Endothelial cell of umbilical vein (primary cell): ENCODE results near the gene RPL18A. TPM values are rescaled to one million over a fixed set of nuclear protein-coding genes. Genes with fewer than 3 reads are reported as not detected.

Experiments used
- BruUV-seq: library from RNA; stranded (reverse); fragments of 400-500 nt; replicated peaks from 2 replicates; lab custom pipeline; 2021; lab: Mats Ljungman, UMichigan
- CTCF ChIA-PET: fragments of 300-600, 350-600 bp; sonication (Branson Sonifier 250); formaldehyde crosslinking; loops from one replicate; lab custom pipeline; 2021; ENCODE audit warnings: antibody characterized with exemption, inconsistent platforms; lab: Charles Lee
- POLR2A ChIA-PET: fragments of 300-600, 350-600 bp; sonication (Branson Sonifier 250); formaldehyde crosslinking; loops from one replicate; lab custom pipeline; 2021; ENCODE audit warnings: antibody characterized with exemption, inconsistent platforms; lab: Charles Lee
- DNase-seq: peaks from one replicate; pipeline ENCODE4 v3.0.0-alpha.2; 2011; ENCODE audit warnings: low read depth, low spot score
- FAIRE-seq: peaks from 2 replicates; lab custom pipeline; 2011; peaks lifted over from hg19 to GRCh38; lab: Jason Lieb, UNC
- H2AFZ ChIP-seq: 2 replicates; pipeline ENCODE4 v1.6.0; 2012; ENCODE audit warnings: low read depth, low read length, control low read depth, inconsistent platforms
- H3K27ac ChIP-seq: 2 replicates; pipeline ENCODE4 v1.5.1; 2011; ENCODE audit warnings: low read depth, mild to moderate bottlenecking, control low read depth, low read length, moderate library complexity; ENCODE audit not compliant: insufficient read depth
- H3K27me3 ChIP-seq, 2 experiments: 2 replicates each; pipeline versions ENCODE4 v1.6.0 to v1.6.1; 2011; ENCODE audit warnings: low read length in 2 of 2, mixed read lengths in 1 of 2; ENCODE audit not compliant: control insufficient read depth in 2 of 2, insufficient read depth in 2 of 2
- H3K36me3 ChIP-seq, 2 experiments: 2 replicates in 1 of 2; 3 replicates in 1 of 2; pipeline ENCODE4 v1.5.1; 2011; ENCODE audit warnings: low read length in 2 of 2, mild to moderate bottlenecking in 1 of 2, moderate library complexity in 1 of 2; ENCODE audit not compliant: control insufficient read depth in 2 of 2, insufficient read depth in 2 of 2; ENCODE audit errors: extremely low read depth in 1 of 2
- H3K4me1 ChIP-seq: 3 replicates; pipeline ENCODE4 v1.5.1; 2011; ENCODE audit warnings: mild to moderate bottlenecking, low read length; ENCODE audit not compliant: control insufficient read depth, insufficient read depth; ENCODE audit errors: extremely low read depth
- H3K4me2 ChIP-seq: 2 replicates; pipeline ENCODE4 v1.6.1; 2011; ENCODE audit warnings: low read length, control low read depth, mixed read lengths; ENCODE audit not compliant: insufficient read depth
- H3K4me3 ChIP-seq, 3 experiments: fragments of 200-600 bp in 1 of 3; sonication (generic), shearing (Covaris generic) in 1 of 3; replicated peaks in 1 of 3; 2 replicates each; pipeline ENCODE4 v1.5.1; 2011 to 2016; ENCODE audit warnings: control low read depth in 3 of 3, low read length in 3 of 3, mild to moderate bottlenecking in 2 of 3, inconsistent platforms in 1 of 3, low read depth in 1 of 3, moderate library complexity in 1 of 3; ENCODE audit not compliant: insufficient read depth in 1 of 3
- H3K79me2 ChIP-seq: 2 replicates; pipeline ENCODE4 v1.6.0; 2012; ENCODE audit warnings: low read length, inconsistent platforms; ENCODE audit not compliant: control insufficient read depth, insufficient read depth
- H3K9ac ChIP-seq: replicated peaks from 2 replicates; pipeline ENCODE3; 2011; ENCODE audit warnings: low read length, control low read depth; ENCODE audit not compliant: insufficient read depth; ENCODE audit errors: extremely low read depth
- H3K9me1 ChIP-seq: replicated peaks from 3 replicates; pipeline ENCODE4 v1.6.0; 2011; ENCODE audit warnings: mild to moderate bottlenecking, low read length; ENCODE audit not compliant: control insufficient read depth, insufficient read depth; ENCODE audit errors: extremely low read depth
- H3K9me3 ChIP-seq: replicated peaks from 2 replicates; pipeline ENCODE4 v1.5.1; 2012; ENCODE audit warnings: low read length, inconsistent platforms; ENCODE audit not compliant: control insufficient read depth, insufficient read depth
- H4K20me1 ChIP-seq: replicated peaks from 2 replicates; pipeline ENCODE3; 2011; ENCODE audit warnings: mild to moderate bottlenecking, low read length; ENCODE audit not compliant: control insufficient read depth, insufficient read depth; ENCODE audit errors: extremely low read depth
- CTCF ChIP-seq, 2 donors: IDR thresholded peaks; 1 replicate in 1 of 2; 2 replicates in 1 of 2; pipeline ENCODE4 v1.5.1; 2011; ENCODE audit warnings: low read length in 2 of 2, mild to moderate bottlenecking in 2 of 2, moderate library complexity in 2 of 2, control low read depth in 1 of 2, inconsistent platforms in 1 of 2, low read depth in 1 of 2; ENCODE audit not compliant: insufficient read depth in 1 of 2; ENCODE audit errors: extremely low read depth in 1 of 2
- EZH2 ChIP-seq: IDR thresholded peaks from 2 replicates; pipeline ENCODE4 v1.6.1; 2012; ENCODE audit warnings: borderline replicate concordance, low read depth, mild to moderate bottlenecking, moderate library complexity, low read length, inconsistent platforms; ENCODE audit not compliant: severe bottlenecking
- FOS ChIP-seq: IDR thresholded peaks from 2 replicates; pipeline ENCODE4 v1.6.1; 2011; ENCODE audit warnings: mild to moderate bottlenecking, low read length, moderate library complexity, borderline replicate concordance; ENCODE audit not compliant: insufficient read depth
- GATA2 ChIP-seq: IDR thresholded peaks from 2 replicates; pipeline ENCODE4 v1.7.0; 2011; ENCODE audit warnings: low read depth, mild to moderate bottlenecking, moderate library complexity, mixed read lengths, low read length; ENCODE audit not compliant: insufficient read length, insufficient read depth
- JUN ChIP-seq: IDR thresholded peaks from 2 replicates; pipeline ENCODE4 v1.6.1; 2011; ENCODE audit warnings: borderline replicate concordance, low read depth; ENCODE audit not compliant: insufficient read length, insufficient read depth
- MYC ChIP-seq: IDR thresholded peaks from one replicate; pipeline ENCODE4 v1.6.1; 2011; ENCODE audit warnings: mild to moderate bottlenecking, low read depth, low read length
- POLR2A ChIP-seq: IDR thresholded peaks from 2 replicates; pipeline ENCODE4 v1.6.1; 2012; ENCODE audit warnings: low read depth, mild to moderate bottlenecking, control low read depth, low read length
- POLR2AphosphoS5 ChIP-seq: IDR thresholded peaks from 2 replicates; pipeline ENCODE4 v1.6.1; 2012; ENCODE audit warnings: low read depth, mild to moderate bottlenecking, control low read depth, low read length, moderate library complexity; ENCODE audit not compliant: insufficient read depth
- dilution Hi-C: fragments of 300-500 bp; cut with MboI; formaldehyde crosslinking; loops from one replicate; pipeline ENCODE4 v1.15.0; 2019; ENCODE audit warnings: low sequenced_read_pairs; ENCODE audit not compliant: extremely low pct_ligation_motif_present
- intact Hi-C: fragments of 100-400 bp; cut with micrococcal nuclease; formaldehyde crosslinking; loops from one replicate; pipeline ENCODE4 v1.10.0; 2022
- polyA plus RNA-seq, 4 experiments: library from polyadenylated mRNA; depleted of rRNA in 3 of 4; stranded (reverse) in 3 of 4; unstranded in 1 of 4; fragments of >200 nt; gene quantifications; 2 replicates each; pipeline versions ENCODE4 v1.2.1 to v1.2.3, GENCODE V29; 2011 to 2012; ENCODE audit warnings: missing spikeins in 1 of 4
- total RNA-seq: library from RNA; stranded (reverse); gene quantifications from 2 replicates; pipeline ENCODE4 v1.2.3, GENCODE V29; 2021
- TF ChIP-seq, protein P1 (sequence below): IDR thresholded peaks from 2 replicates; pipeline ENCODE4 v1.6.1; 2011; ENCODE audit not compliant: insufficient read depth, insufficient read length

RPL18A gene
- total and polyA plus RNA-seq, 2 donors (not counting 3 experiments of a cell fraction or from before 2014, with no cell fraction given): 1,970 to 2,869 TPM

- POLR2A ChIA-PET: interaction anchor here (2.8 kb wide), 1 partner anchor 12 kb away, joined by 13 read pairs; the partner anchor contains the start of gene RPL18A
These were observed 12.2 kb downstream of the RPL18A start, which contains the start of gene SLC5A5 for GRCh38 chr19:17871878-17872250. TSS of gene SLC5A5 (plus strand) at chr19:17871945. CDS start at chr19:17872320, 375 bp downstream.

More at GRCh38 chr19:17871878-17872250, 12.2 kb downstream of the RPL18A start, which contains the start of gene SLC5A5:
- H3K9me1 ChIP-seq: no peaks in the 10 kb centered on the region
- FAIRE-seq (no peak), DNase-seq (no peak)
- H3K79me2 ChIP-seq: no peaks in the 10 kb centered on the region
- H3K27ac ChIP-seq: no peak within 1 kb of the TSS
- no peak within 1 kb of the TSS for H3K4me2 ChIP-seq
- BruUV-seq: no TSS peak
- intact Hi-C loops: no loop called here
- dilution Hi-C loops: no loop called here
- no peaks in the 10 kb centered on the region for H3K4me1 ChIP-seq
- H4K20me1 ChIP-seq: no peaks in the 10 kb centered on the region
- no peak within 1 kb of the TSS for H3K9ac ChIP-seq
- H3K36me3 ChIP-seq: no peaks in the 10 kb centered on the region
- H3K9me3 ChIP-seq: no peaks in the 10 kb centered on the region
- no peak within 1 kb of the TSS for H3K4me3 ChIP-seq
- TF ChIP-seq EZH2: peak; percentile 88
- TF ChIP-seq MYC: no peak
- TF ChIP-seq JUN: no peak
- TF ChIP-seq GATA2: no peak
- no peak for TF ChIP-seq POLR2A
- no peak for TF ChIP-seq POLR2AphosphoS5
- TF ChIP-seq, protein P1, sequence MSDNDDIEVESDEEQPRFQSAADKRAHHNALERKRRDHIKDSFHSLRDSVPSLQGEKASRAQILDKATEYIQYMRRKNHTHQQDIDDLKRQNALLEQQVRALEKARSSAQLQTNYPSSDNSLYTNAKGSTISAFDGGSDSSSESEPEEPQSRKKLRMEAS: no peak
- TF ChIP-seq CTCF (IDR thresholded peaks at IDR 0.05; ENCODE audit: extremely low read depth in 1 of 2, insufficient read depth in 1 of 2, low read depth in 1 of 2, low read length in 2 of 2): no peak
- no peak for TF ChIP-seq FOS
- CTCF ChIA-PET: interaction anchor here (1.0 to 5.0 kb wide), 4 partner anchors 10 to 124 kb away, joined by 4 to 118 read pairs (median 45); partner anchors contain the start of gene CCDC124
- peaks cover 41 to 52% of the 10 kb centered on the region in 2 experiments for H3K27me3 ChIP-seq
- H2AFZ ChIP-seq: no peak within 1 kb of the TSS
